ENCODE data around the gene RNU1-2. TPM values are rescaled to one million over a fixed set of nuclear protein-coding genes. Genes with fewer than 3 reads are reported as not detected.
"Not testable (repeated sequence)": the region's sequence is repeated elsewhere in the genome, so short reads cannot be mapped to it uniquely, and the experiment has no call there.

Gene RNU1-2
- total RNA-seq, 5 donors from 2014 or later (not counting 1 experiment from before 2014, with no cell fraction given), result 2,148 to 4,743 (median 3,650) TPM

DNA sequence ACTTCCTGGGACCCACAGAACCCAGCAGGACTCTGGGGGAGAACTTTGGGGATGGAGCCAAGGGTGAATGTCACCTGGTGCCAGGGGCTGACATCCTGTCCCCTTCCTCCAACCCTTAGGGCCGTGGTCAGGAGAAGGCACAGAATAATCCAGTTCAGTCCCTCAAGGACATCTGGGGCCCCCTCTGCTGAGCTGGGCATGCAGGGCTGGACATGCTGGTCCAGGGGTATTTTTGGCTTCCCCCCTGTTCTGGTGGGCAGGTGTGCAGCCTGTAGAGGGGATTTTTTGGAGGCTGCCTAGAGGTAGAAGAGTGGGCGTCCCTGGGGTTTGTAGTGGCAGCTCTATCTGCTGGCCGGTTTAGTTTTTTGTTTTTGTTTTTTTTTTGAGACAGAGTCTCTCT lies 22.6 kb downstream of the RNU1-2 start:
- H3K4me3 Mint-ChIP-seq, result no peak overlapping the region
- no peaks in the 10 kb centered on the region for H3K36me3 Mint-ChIP-seq
- Histone ChIP-seq H3K27me3 (replicated peaks in 1 of 2; ENCODE audit: control insufficient read depth in 2 of 2, extremely low read depth in 1 of 2, insufficient read depth in 2 of 2, low read length in 1 of 2) (no peaks in the 10 kb centered on the region), H3K4me3 (ENCODE audit: control insufficient read depth in 1 of 2, extremely low read depth in 1 of 2, low read length in 1 of 2) (no peak overlapping the region), H3K27ac (ENCODE audit: low read length) (no peak overlapping the region), H3K4me1 (ENCODE audit: control insufficient read depth in 1 of 2, extremely low read depth in 1 of 2, insufficient read depth in 2 of 2, low read length in 2 of 2) (peaks cover 6 to 31% of the 10 kb centered on the region in 2 experiments), H3K36me3 (ENCODE audit: control insufficient read depth in 2 of 2, extremely low read depth in 1 of 2, insufficient read depth in 1 of 2, low read length in 1 of 2) (no peaks in the 10 kb centered on the region), H3K9me3 (no peaks in the 10 kb centered on the region)
- peak overlapping the region in 1 of 2 donors; percentile 22 for H3K27ac Mint-ChIP-seq
- POLR2A ChIA-PET, result no interaction called here
- DNase-seq (no peak), ATAC-seq (replicated peaks in 1 of 4) (no peak)
- 92% methylated on average over 2 of the region's 3 CpGs for WGBS (ENCODE audit: insufficient coverage)
- H3K9me3 Mint-ChIP-seq, result no peaks in the 10 kb centered on the region
- CTCF ChIA-PET, result interaction anchor here in 1 of 2 donors (0.6 kb wide), 1 partner anchor 192 kb away, joined by 3 read pairs; no protein-coding TSS in a partner anchor
- H3K27me3 Mint-ChIP-seq, result no peaks in the 10 kb centered on the region
- H3K4me1 Mint-ChIP-seq, result peaks cover 36 to 46% (median 43%) of the 10 kb centered on the region in 3 donors

GRCh38 chr1:16918936-16919665 lies 23.3 kb downstream of the RNU1-2 start:
- H3K4me3 Mint-ChIP-seq; H3K9me3 ChIP-seq; DNase-seq; H3K36me3 ChIP-seq (ENCODE audit: control insufficient read depth in 2 of 2, extremely low read depth in 1 of 2, insufficient read depth in 1 of 2, low read length in 1 of 2); H3K27me3 Mint-ChIP-seq; H3K36me3 Mint-ChIP-seq; H3K4me3 ChIP-seq (ENCODE audit: control insufficient read depth in 1 of 2, extremely low read depth in 1 of 2, low read length in 1 of 2); POLR2A ChIA-PET; ATAC-seq (replicated peaks in 1 of 4); H3K9me3 Mint-ChIP-seq; H3K27ac ChIP-seq (ENCODE audit: low read length); H3K27ac Mint-ChIP-seq; H3K27me3 ChIP-seq (replicated peaks in 1 of 2; ENCODE audit: control insufficient read depth in 2 of 2, extremely low read depth in 1 of 2, insufficient read depth in 2 of 2, low read length in 1 of 2): not testable (repeated sequence)
- H3K4me1 Mint-ChIP-seq, result peaks cover 32 to 44% (median 41%) of the 10 kb centered on the region in 3 donors
- peaks cover 3 to 27% of the 10 kb centered on the region in 2 experiments for H3K4me1 ChIP-seq (ENCODE audit: control insufficient read depth in 1 of 2, extremely low read depth in 1 of 2, insufficient read depth in 2 of 2, low read length in 2 of 2)
- WGBS (ENCODE audit: insufficient coverage), result 91% methylated on average over 15 of the region's 15 CpGs
- CTCF ChIA-PET, result interaction anchor here in 1 of 2 donors (0.6 to 0.8 kb wide), 2 partner anchors 32 to 39 kb away, joined by 3 read pairs; no protein-coding TSS in a partner anchor

GRCh38 chr1:16920951-16921350 lies 25.2 kb downstream of the RNU1-2 start:
- peaks cover 2% of the 10 kb centered on the region for H3K36me3 Mint-ChIP-seq
- Histone ChIP-seq H3K4me1 (ENCODE audit: control insufficient read depth in 1 of 2, extremely low read depth in 1 of 2, insufficient read depth in 2 of 2, low read length in 2 of 2) (peaks cover 0 to 18% of the 10 kb centered on the region in 2 experiments), H3K4me3 (ENCODE audit: control insufficient read depth in 1 of 2, extremely low read depth in 1 of 2, low read length in 1 of 2) (no peak overlapping the region), H3K36me3 (ENCODE audit: control insufficient read depth in 2 of 2, extremely low read depth in 1 of 2, insufficient read depth in 1 of 2, low read length in 1 of 2) (no peaks in the 10 kb centered on the region), H3K27me3 (replicated peaks in 1 of 2; ENCODE audit: control insufficient read depth in 2 of 2, extremely low read depth in 1 of 2, insufficient read depth in 2 of 2, low read length in 1 of 2) (no peaks in the 10 kb centered on the region), H3K27ac (ENCODE audit: low read length) (no peak overlapping the region), H3K9me3 (no peaks in the 10 kb centered on the region)
- CTCF ChIA-PET, result no interaction called here
- DNase-seq (no peak), ATAC-seq (replicated peaks in 1 of 4) (no peak)
- 93% methylated on average over 8 of the region's 10 CpGs for WGBS (ENCODE audit: insufficient coverage)
- no peaks in the 10 kb centered on the region for H3K27me3 Mint-ChIP-seq
- no peaks in the 10 kb centered on the region for H3K9me3 Mint-ChIP-seq
- H3K27ac Mint-ChIP-seq, result no peak overlapping the region
- POLR2A ChIA-PET, result interaction anchor here in 1 of 2 donors (0.7 kb wide), 1 partner anchor 31 kb away, joined by 3 read pairs; no protein-coding TSS in a partner anchor
- H3K4me1 Mint-ChIP-seq, result peaks cover 23 to 33% (median 31%) of the 10 kb centered on the region in 3 donors
- peak overlapping the region in 1 of 3 donors; percentile 77 for H3K4me3 Mint-ChIP-seq

DNA sequence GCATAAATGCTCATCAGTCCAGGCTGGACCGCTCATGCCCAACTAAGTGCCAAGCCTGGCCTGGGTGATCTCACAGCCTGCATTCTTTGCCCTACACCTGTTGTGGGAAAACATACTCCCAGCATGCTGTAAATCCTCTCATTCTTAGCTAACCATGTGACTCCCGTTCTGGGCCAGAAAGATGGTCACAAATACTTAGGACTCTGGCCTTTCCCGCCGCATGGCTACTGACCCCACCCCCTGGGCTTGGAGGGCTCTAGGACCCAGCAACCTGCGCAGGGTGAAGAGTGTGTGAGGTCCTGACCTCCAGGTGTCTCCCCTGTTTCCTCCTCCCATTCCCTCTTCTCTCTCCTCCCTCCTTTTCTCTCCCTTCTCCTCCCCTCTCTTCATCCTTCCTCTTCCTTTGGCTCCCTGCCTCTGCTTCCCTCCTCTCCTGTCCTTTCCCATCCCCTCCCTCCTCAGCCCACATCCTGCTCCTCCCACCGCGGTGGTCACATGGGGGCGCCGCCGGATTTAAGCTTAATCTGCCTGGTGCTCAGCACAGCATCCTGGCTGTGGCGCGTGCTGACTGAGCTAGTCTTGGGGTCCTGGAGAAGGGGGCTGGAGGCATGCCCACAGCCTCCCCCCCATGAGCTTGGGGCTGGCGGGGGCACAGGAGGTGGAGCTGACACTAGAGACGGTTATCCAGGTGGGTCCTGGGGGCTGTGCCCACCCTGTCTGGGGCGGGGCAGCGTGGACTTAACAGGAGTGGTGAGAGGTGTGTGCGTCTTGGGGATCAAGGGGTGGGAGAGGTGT lies 25.8 kb downstream of the RNU1-2 start, which contains the start of gene CROCC:
Gene CROCC, plus strand, starts transcription at position 541 of the 795 bp plus-strand sequence. Its CDS starts 88 bp downstream, at position 629.
- H3K4me1 Mint-ChIP-seq, result peaks cover 19 to 28% (median 27%) of the 10 kb centered on the region in 3 donors
- H3K9me3 Mint-ChIP-seq, result no peaks in the 10 kb centered on the region
- Histone ChIP-seq H3K4me3 (ENCODE audit: control insufficient read depth in 1 of 2, extremely low read depth in 1 of 2, low read length in 1 of 2) (peak within 1 kb of the TSS; percentile 13 to 26), H3K27me3 (replicated peaks in 1 of 2; ENCODE audit: control insufficient read depth in 2 of 2, extremely low read depth in 1 of 2, insufficient read depth in 2 of 2, low read length in 1 of 2) (no peaks in the 10 kb centered on the region), H3K4me1 (ENCODE audit: control insufficient read depth in 1 of 2, extremely low read depth in 1 of 2, insufficient read depth in 2 of 2, low read length in 2 of 2) (peaks cover 0 to 18% of the 10 kb centered on the region in 2 experiments), H3K27ac (ENCODE audit: low read length) (no peak within 1 kb of the TSS), H3K9me3 (no peaks in the 10 kb centered on the region), H3K36me3 (ENCODE audit: control insufficient read depth in 2 of 2, extremely low read depth in 1 of 2, insufficient read depth in 1 of 2, low read length in 1 of 2) (no peaks in the 10 kb centered on the region)
- H3K4me3 Mint-ChIP-seq, result peak within 1 kb of the TSS; percentile 46 to 77 (median 60)
- H3K27ac Mint-ChIP-seq, result peak within 1 kb of the TSS in 1 of 2 donors; percentile 68
- DNase-seq, result peak in 28 of 35 experiments; percentile 8 to 62 (median 38)
- ChIA-PET POLR2A (interaction anchor here in 1 of 2 donors (0.6 to 0.7 kb wide), 3 partner anchors 23 to 31 kb away, joined by 3 to 12 read pairs (median 3); no protein-coding TSS in a partner anchor), CTCF (interaction anchor here in 1 of 2 donors (0.7 to 1.1 kb wide), 3 partner anchors 13 to 312 kb away, joined by 3 to 4 read pairs (median 3); no protein-coding TSS in a partner anchor)
- H3K36me3 Mint-ChIP-seq, result peaks cover 2% of the 10 kb centered on the region
- peak; percentile 66 to 90 (median 84) for ATAC-seq (replicated peaks in 1 of 4)
- 26% methylated on average over 15 of the region's 17 CpGs for WGBS (ENCODE audit: insufficient coverage)
- H3K27me3 Mint-ChIP-seq, result no peaks in the 10 kb centered on the region

- Mint-ChIP-seq H3K4me1 (peaks cover 27 to 30% (median 28%) of the 10 kb centered on the region in 3 donors), H3K4me3 (peak overlapping the region in 1 of 3 donors; percentile 77), H3K27ac (no peak overlapping the region), H3K27me3 (no peaks in the 10 kb centered on the region), H3K9me3 (no peaks in the 10 kb centered on the region), H3K36me3 (peaks cover 2% of the 10 kb centered on the region)
- no peak overlapping the region for H3K27ac ChIP-seq (ENCODE audit: low read length)
- CTCF ChIA-PET, result no interaction called here
- POLR2A ChIA-PET, result interaction anchor here in 1 of 2 donors (0.5 kb wide), 1 partner anchor 17 kb away, joined by 3 read pairs; no protein-coding TSS in a partner anchor
- H3K4me1 ChIP-seq (ENCODE audit: control insufficient read depth in 1 of 2, extremely low read depth in 1 of 2, insufficient read depth in 2 of 2, low read length in 2 of 2), result peaks cover 0 to 18% of the 10 kb centered on the region in 2 experiments
- no peak for DNase-seq
- H3K4me3 ChIP-seq (ENCODE audit: control insufficient read depth in 1 of 2, extremely low read depth in 1 of 2, low read length in 1 of 2), result no peak overlapping the region
- H3K36me3 ChIP-seq (ENCODE audit: control insufficient read depth in 2 of 2, extremely low read depth in 1 of 2, insufficient read depth in 1 of 2, low read length in 1 of 2), result no peaks in the 10 kb centered on the region
- 94% methylated on average over 10 of the region's 10 CpGs for WGBS (ENCODE audit: insufficient coverage)
- no peaks in the 10 kb centered on the region for H3K9me3 ChIP-seq
- no peaks in the 10 kb centered on the region for H3K27me3 ChIP-seq (replicated peaks in 1 of 2; ENCODE audit: control insufficient read depth in 2 of 2, extremely low read depth in 1 of 2, insufficient read depth in 2 of 2, low read length in 1 of 2)
- ATAC-seq (replicated peaks in 1 of 4), result no peak
These were observed 26.7 kb downstream of the RNU1-2 start for GRCh38 chr1:16922466-16922865.

- Mint-ChIP-seq H3K36me3 (peaks cover 2% of the 10 kb centered on the region), H3K27me3 (no peaks in the 10 kb centered on the region), H3K4me3 (peak overlapping the region in 1 of 3 donors; percentile 77), H3K4me1 (peaks cover 27 to 33% (median 30%) of the 10 kb centered on the region in 3 donors), H3K9me3 (no peaks in the 10 kb centered on the region), H3K27ac (no peak overlapping the region)
- H3K27ac ChIP-seq (ENCODE audit: low read length), result no peak overlapping the region
- no peaks in the 10 kb centered on the region for H3K27me3 ChIP-seq (replicated peaks in 1 of 2; ENCODE audit: control insufficient read depth in 2 of 2, extremely low read depth in 1 of 2, insufficient read depth in 2 of 2, low read length in 1 of 2)
- ATAC-seq (replicated peaks in 1 of 4), result no peak
- POLR2A ChIA-PET, result interaction anchor here in 1 of 2 donors (0.5 kb wide), 1 partner anchor 18 kb away, joined by 3 read pairs; no protein-coding TSS in a partner anchor
- CTCF ChIA-PET, result no interaction called here
- H3K4me3 ChIP-seq (ENCODE audit: control insufficient read depth in 1 of 2, extremely low read depth in 1 of 2, low read length in 1 of 2), result no peak overlapping the region
- H3K4me1 ChIP-seq (ENCODE audit: control insufficient read depth in 1 of 2, extremely low read depth in 1 of 2, insufficient read depth in 2 of 2, low read length in 2 of 2), result peaks cover 0 to 18% of the 10 kb centered on the region in 2 experiments
- no peaks in the 10 kb centered on the region for H3K9me3 ChIP-seq
- DNase-seq, result no peak
- H3K36me3 ChIP-seq (ENCODE audit: control insufficient read depth in 2 of 2, extremely low read depth in 1 of 2, insufficient read depth in 1 of 2, low read length in 1 of 2), result no peaks in the 10 kb centered on the region
- 95% methylated on average over 18 of the region's 18 CpGs for WGBS (ENCODE audit: insufficient coverage)
These were observed 27.2 kb downstream of the RNU1-2 start for GRCh38 chr1:16922885-16923431.

All from T-cell (primary cell).